ENCODE results near the gene FAM13A.
"Not testable (repeated sequence)": the region's sequence is repeated elsewhere in the genome, so short reads cannot be mapped to it uniquely, and the experiment has no call there.

Gene FAM13A

DNA sequence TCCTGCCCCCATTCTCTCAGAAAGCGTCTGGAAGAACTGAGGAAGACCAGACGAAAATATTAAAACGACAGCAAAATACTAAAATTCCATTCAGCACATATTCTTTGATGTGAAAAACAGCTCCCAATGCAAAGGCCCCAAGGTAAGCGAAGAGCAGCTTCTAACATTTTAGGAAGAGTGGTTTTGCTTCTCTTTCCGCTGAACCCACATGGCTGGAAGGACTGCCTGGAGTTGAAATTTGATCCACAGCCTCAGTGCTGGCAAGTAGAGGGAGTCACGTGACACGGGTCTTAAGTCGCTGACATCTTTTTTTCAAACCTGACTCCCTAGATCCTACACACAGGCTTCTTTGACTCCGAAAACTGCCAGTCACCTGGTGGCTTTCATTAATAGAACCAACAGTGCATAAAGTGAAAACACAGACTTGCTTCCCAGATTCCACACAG is at the start of gene FAM13A:
Gene FAM13A (minus strand): TSS at position 233 of the 446 bp plus-strand sequence. CDS start 221 bp downstream, at position 12.
- DNase-seq: no peak

DNA sequence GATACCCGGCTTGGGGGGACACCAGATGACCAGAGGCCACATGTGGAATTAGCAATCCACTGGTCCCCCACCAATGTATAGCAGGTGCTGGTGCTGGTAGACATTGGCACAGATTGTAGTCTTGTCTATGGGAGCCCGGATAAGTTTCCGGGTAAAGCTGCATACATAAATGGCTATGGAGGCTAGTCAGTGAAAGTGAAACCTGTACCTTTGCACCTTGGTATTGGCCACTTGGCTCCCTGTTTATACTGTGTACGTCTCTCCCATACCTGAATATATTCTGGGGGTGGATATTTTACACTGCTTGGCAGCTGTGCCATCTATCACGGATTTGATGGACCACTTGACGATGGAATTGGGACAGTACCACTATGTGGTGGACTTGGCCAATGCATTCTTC is 48.7 kb upstream of the FAM13A start:
- DNase-seq: no peak

DNA sequence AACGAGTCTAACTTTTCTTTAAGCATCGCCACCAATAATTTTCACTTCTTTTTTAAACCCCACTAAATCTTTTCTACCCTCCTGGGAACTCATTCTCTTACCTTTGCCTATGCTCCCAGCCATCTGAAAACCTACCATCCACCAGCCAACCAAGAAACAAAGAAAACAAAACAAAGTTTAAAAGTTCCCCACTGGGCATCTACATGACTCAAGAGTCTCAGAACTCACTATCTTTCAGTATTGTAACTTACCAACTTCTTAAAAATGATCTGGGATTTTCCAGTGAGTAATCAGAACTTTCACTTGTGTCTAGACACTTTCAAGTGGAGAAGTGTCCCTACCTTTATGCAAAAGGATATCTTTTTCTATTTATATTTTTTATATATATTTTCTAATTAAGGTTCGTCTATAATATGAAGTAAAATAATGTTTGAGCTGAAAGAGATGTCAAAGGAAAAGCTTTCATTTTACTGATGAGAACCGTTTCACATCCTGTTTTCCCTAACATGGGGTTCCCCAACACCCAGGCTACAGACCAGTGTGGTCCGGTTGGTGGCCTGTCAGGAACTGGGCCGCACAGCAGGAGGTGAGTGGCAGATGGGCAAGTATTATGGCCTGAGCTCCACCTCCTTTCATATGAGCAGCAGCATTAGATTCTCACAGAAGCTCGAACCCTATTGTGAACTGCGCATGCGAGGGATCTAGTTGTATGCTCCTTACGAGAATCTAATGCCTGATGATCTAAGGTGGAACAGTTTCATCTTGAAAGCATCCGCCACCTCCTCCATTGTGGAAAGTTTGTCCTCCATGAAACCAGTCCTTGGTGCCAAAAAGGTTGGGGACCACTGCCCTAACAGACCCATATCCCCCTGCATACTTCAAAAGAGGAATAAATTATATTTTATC is 44.5 kb upstream of the FAM13A start:
- no peak for DNase-seq

DNA sequence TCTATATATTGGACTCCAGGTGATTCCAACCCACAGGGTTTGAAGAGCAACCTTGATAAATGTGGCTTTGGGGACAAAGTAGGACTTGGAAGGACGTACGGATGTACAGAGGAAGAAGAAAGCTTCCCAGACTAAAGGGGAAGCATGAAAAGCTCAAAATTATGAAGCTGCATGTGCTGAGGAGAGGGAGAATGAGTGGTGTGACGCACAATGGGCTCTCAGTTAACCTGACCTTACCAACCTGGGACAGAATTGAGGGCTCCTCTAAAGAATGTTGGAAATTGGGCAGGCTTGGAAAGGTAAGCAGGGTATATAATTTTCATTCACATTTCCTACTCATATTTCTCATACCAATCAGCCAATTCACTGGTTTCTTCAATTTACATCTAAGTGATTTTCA is 43.9 kb upstream of the FAM13A start:
- DNase-seq: no peak

DNA sequence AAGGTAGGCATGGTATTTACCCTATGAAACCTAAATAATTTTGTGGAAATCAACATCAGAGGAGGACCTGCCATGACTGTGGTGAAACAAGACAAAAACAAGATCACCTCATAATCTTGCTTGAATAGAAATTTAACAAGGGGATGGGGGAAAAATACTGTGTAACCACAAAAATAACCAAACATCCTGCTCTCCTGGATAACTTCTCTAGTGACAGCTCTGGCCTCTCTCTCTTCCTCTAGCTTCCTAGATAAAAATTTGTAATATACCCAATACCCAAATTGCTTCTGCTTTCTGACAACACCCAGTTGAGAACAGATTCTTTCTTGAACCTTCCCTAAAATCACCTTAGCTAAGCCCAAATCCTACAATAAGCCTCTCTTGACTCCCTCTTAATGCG is 42.5 kb upstream of the FAM13A start:
- DNase-seq: no peak

DNA sequence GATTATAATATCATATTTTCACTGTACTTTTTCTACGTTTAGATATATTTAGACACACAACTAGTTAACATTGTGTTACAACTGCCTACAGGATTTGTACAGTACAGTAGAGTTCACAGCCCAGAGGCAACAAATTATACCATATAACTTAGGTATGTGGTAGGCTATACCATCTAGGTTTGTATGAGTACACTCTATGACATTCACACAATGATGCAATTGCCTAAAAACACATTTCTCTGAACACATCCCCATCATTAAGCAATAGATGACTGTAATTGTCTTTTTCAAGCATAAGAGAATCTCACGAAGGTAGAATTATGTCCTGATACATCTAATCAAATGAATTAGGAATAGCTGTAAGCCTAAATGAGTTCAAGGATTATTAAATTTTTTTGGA is 42.0 kb upstream of the FAM13A start:
- DNase-seq: no peak

DNA sequence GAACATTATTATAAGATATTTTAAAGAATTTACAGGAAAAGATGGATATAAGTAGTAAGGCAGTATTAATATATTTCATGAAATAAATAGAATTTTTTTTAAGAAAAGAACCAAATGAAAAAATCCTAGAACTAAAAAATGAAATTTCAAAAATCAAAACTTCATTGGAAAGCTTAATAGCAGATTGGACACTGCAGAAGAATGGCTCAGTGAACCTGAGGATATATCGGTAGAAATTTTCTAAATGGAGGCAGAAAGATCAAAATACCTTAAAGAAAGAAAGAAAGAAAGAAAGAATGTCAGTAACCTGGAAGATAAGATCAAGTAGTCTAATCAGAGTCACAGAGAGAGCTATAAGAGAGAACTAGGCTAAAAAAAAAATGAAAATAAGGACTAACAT is 21.3 kb upstream of the FAM13A start:
- DNase-seq: no peak

DNA sequence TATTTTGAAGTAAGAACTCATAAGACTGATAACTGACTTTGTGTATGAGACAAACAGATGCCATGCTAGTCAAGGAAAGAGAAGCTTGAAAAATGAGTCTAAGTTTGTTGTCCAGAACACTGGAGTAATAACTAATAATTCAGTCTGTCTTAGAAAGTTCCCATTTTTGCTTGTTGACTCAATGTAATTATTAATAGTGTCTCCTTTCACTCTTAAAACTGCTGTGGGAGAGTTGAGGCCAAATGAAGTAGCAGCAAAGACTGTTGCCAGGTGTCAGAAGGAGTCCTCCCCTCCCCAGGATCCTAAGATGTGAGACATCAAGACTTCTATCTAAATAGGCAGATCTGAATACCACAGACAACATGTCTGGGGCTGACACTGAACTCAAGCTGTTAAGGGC is 20.8 kb upstream of the FAM13A start:
- no peak for DNase-seq

DNA sequence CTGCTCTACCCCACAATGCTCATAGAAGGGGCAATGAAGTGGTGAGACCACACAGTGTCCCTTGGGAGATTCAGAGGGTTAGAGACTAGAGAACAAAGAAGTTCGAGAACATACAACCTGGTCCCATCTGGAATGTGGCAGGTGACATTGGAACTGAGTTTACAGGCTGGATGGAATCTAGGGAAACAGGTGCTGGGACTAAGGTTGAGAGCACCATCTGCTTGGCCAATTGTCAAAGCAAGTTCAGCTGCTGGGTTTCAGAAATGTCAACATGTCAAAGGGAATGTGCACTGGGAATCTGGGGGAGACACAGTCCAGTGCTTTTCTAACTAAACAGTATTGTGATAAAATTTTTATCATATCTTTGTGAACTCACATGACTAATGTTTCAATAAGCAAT is 15.9 kb upstream of the FAM13A start:
- DNase-seq: no peak

DNA sequence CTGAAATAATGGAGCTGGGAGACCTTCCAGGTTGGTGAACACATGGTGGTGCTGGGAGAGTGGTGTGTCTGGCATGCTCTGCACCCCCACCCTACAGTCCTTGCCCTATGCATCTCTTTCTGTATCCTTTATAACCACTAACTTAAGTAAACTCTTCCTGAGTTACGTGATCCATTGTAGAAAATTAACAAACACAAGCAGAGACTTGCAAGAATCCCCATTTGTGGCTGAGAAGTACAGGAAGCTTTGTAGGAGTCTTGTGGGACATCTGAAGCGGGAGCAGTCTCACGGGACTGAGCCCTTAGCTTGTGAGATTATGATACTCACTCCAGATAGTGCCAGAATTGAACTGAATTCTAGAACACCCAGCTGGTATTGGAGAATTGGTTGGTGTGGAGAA is 14.3 kb upstream of the FAM13A start:
- no peak for DNase-seq

DNA sequence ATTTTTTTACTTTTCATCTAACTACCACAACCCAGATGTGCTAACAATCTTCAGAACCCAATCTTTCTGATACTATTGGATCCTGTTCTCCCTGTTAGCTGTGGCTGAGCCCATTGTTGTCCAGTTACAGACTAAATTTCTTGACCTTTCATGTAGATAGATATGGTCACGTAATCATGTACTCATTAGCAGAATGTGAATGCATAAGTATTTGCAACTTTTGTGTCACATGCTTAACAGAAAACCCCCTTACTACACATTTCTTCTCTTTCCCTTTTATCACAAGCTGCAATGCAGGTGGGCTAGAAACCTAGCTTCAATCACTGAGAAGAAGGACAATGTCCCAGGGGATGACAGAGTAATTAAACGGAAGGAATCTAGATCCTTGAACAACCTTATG is 13.1 kb upstream of the FAM13A start:
- DNase-seq: no peak

DNA sequence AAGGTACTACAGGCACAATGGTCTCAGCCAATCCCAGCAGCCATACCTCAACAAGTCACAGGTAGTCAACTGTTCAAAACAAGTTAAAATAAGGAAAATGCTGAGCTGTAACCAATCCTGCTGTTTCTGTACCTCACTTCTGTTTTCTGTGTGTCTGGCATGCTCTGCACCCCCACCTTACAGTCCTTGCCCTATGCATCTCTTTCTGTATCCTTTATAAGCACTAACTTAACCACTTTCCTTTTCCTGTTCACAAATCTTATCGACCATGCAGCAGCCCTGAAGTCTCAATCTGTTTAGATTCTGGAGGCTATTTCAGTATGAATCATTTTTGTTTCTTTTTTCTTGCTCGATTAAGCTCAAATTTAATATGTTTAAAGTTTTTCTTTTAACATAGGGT is 12.5 kb upstream of the FAM13A start:
- no peak for DNase-seq

DNA sequence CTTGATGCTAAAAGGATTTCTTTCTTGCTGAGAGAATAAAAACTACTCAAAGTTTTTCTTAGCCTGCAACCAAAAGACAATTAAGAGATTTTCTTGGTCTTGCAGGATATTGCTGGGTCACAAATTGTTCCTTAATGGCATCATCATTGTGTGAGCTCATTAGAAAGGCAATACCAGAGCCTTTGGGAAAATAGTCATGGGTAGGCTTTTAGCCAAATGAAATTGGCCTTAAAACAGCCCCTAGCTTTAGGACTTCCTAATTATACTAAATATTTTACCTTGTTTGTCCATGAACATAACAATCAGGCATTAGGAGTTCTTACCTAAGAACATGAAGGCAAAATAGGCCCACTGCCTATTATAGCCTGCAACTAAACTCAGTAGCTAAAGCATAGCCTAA is 10.4 kb upstream of the FAM13A start:
- DNase-seq: no peak

DNA sequence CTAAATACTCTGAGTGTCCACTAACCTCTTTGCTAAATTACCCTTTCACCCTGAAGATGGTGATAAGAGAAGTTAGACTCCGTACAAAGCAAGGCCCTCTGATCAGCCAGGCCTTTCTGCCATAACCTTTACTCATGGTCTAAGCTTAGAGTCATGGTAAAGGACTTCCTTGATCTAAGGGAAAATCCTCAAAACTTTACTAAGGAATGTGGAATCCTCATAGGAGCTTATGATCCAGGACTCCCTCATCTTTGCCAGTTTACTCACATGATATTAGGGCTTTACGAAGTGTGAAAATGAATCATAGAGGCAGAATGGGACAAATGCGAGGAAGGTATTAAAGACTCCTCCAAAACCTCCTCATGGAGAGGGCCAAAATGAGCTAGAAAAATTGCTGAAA is 7.9 kb upstream of the FAM13A start:
- DNase-seq: no peak

DNA sequence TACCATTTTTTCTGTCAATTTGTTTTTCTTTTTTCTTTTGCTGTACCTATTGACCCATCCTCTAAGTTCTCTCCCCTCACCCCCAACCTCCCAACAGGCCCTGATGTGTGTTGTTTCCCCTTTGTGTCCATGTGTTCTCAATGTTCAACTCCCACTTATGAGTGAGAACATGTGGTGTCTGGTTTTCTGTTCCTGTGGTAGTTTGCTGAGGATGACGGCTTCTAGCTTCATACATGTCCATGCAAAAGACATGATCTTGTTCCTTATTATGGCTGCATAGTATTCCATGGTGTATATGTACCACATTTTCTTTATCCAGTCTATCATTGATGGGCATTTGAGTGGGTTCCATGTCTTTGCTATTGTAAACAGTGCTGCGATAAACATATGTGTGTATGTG is 859 bp upstream of the FAM13A start:
- not testable (repeated sequence) for DNase-seq

DNA sequence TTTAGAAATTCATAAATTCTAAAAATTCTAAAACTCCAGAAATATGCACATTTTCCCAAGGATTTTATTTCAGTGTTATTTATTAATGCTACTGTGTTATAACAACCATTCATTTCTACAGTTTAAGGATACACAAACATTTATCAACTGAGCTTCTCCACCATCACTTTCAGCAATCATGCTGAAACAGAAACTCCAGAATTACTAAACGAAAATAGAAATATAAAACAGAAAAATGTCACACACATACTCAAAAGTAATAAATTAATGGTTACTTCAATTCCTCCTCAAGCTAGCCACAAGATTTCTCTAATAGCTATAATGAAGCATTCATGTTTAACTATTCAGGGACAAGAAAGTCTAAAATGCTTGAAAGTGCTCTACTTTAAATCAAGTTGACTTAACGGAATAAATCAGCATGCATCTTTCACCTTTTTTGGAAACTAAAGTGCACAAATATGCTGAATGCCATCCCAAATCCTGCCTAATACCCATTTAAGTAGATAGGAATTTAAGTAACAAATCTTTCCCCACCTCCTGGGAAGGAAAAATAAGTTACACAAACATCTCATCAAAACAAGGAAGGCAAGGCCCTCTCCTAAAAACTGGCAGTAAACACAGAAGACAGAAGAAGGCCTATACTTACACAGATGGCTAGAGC is 563 bp downstream of the FAM13A start:
- no peak for DNase-seq

DNA sequence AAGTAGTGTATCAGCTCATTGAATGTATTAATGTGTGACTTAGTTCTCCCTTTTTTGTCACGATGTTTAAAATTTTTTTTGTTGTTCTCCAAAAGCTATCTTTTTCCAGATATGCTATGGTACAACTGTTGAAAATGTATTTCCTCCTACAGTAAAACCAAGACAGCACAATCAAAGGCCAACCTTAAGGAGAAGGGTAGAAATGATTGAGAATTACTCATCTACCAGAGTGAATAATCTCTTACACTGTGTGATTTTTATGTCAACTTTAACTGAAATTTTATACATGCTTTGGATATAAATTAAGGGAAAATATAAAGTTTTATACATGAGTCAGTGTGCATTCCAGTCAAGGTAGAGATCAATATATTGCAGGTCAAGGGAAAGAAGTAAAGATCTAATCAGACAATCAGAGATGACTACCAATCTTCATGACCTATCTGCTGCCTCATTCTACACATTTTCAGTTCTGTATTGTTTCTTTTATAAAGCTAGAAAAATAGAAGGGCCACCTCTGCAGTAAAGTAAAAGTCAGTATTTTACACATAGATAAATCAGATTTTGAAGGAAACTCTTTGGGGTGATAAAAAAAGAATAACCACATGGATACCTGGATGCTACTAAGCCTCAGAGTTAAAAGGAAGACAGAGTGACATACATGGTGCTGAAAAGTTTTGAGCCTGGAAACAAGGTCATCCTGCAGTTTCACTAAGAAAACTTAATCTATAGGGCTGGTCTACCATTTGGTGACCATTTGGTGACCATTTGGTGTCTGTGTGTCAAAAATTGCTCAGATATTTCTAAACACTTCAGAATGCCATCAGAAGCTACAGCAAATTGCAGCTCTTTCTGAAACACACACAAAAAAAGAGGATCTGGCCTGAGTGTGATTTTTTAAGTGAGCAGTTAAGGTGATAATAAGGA is 1.6 kb downstream of the FAM13A start:
- DNase-seq: no peak

DNA sequence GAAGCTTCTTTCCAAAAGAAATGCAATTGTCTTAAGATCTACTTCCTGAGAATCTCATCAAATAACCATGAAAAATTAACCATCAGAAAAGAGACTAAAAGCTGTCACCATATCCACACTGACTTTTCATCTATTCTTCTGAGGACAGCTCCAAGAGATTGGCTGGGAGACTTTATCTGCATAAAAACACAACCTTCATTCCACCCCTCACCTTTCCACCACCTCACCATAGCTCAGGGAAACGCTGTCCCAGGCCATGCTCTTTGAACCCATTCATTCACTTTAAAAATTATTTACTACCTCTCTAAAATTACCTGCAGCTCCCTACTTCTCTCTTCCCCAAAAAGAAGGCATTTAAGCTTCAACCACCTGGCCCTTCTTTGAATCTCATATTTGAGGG is 2.4 kb downstream of the FAM13A start:
- DNase-seq: no peak

DNA sequence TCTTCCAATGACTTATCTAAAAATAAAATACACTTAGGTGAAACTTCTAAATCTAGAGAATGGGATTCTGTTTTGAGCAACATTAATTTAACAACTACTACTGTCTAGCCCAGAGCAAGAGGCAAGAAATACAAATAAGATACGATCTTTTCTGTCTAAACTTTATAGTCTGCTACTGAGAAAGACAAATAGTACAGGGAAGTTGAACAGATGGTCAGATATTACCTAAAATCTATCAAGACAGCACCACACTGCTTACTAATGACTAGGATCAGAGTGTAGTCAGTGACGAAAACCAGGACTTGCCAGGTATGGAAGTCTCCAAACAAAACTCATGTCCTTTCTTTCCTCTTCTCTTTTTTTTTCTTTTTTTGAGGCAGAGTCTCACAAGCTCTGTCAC is 7.1 kb downstream of the FAM13A start:
- no peak for DNase-seq

DNA sequence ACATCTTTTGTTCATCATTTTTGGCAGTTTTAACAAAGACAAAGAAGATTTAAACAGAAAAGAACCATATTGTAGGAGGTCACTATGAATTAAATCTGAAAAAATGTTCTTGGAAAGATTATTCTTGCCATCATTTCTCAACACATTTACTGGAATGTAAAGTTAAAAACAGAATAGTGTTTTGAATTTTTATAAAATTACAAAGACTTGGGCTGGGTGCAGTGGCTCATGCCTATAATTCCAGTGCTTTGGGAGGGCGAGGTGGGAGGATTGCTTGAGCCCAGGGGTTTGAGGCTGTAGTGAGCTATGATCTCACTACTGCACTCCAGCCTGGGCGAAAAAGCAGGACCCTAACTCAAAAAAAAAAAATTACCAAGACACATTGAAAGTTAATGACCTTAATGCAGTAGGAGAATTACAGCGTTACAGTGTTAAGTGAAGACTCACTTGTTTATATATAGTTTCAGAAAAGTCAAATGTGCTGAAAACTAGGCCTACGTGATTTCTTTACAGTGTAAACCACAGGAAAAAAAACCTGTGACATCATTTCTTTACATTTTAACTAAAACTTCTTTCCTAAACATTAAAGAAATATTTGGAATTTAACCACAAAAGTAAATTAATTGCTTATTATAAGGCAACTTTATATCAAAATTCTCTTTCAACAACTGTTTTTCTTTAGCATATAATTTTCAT is 7.9 kb downstream of the FAM13A start:
- DNase-seq: no peak

DNA sequence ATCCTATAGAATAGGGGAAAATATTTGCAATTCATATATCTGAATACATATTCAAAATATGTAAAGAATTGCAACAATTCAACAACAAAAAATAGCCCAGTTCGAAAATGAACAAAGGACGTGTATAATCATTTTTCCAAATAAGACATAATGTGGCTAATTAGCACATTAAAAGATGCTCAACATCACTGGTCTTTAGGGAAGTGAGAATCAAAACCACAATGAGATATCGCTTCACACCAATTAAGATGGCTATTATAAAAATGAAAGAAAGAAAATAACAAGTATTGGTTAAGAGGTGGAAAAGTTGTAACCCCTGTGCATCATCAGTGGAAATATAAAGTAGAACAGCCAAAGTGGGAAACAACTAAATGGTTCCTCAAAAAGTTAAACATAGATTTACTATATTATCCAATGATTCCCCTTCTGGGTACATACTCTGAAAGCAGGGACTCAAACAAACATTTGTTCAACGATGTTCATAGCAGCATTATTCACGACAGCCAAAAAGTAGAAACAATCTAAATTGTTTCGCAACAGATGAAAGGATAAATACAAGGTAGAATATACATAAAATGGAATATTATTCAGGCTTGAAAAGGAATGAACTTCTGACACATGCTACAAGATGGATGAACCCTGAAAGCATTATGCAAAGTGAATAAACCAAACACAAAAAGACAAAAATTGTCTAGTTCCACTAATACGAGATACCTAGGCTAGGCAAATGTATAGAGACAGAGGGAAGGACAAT is 12.7 kb downstream of the FAM13A start:
- DNase-seq: no peak

DNA sequence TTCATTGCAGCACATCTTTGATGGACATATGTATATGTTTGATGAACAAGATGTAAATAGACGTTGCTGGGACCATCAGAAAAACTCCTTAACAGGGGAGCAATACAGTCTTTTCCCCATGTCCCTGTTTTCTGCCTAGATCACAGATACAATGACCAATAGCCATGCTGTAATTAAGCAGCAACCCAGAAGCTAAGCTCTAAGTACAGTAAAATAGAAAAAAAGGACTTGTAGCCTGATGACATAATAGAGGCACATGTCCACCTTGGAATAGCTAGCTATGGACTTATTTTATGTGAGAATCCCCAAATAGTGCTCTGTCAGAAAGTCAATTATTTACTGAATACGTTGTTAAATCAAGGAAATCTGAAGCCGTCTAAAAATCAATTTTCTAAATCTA is 14.9 kb downstream of the FAM13A start:
- DNase-seq: no peak
